8988T (cell line): ENCODE data around the gene CD2.
"Not testable (repeated sequence)": the region's sequence is repeated elsewhere in the genome, so short reads cannot be mapped to it uniquely, and the experiment has no call there.

Experiments
- DNase-seq: peaks from one replicate; pipeline ENCODE4 v3.0.0; 2011

The CD2 gene

GRCh38 chr1:116732726-116733125 is 21.5 kb upstream of the CD2 start:
- no peak for DNase-seq

- no peak for DNase-seq
Measured at GRCh38 chr1:116733476-116734365, 20.5 kb upstream of the CD2 start.

GRCh38 chr1:116735246-116735645 is 19.0 kb upstream of the CD2 start:
- no peak for DNase-seq

GRCh38 chr1:116737020-116737854 is 17.0 kb upstream of the CD2 start:
- DNase-seq: peak; percentile 40

- DNase-seq: no peak
Measured at GRCh38 chr1:116737855-116738321, 16.3 kb upstream of the CD2 start.

GRCh38 chr1:116738673-116739370 is 15.4 kb upstream of the CD2 start:
- DNase-seq: no peak

GRCh38 chr1:116739371-116740012 is 14.7 kb upstream of the CD2 start:
- DNase-seq: no peak

GRCh38 chr1:116740296-116740695 is 13.9 kb upstream of the CD2 start:
- no peak for DNase-seq

- no peak for DNase-seq
Measured at GRCh38 chr1:116740746-116741145, 13.5 kb upstream of the CD2 start.

- DNase-seq: no peak
Measured at GRCh38 chr1:116741836-116742565, 12.2 kb upstream of the CD2 start.

- DNase-seq: no peak
Measured at GRCh38 chr1:116743535-116743934, 10.7 kb upstream of the CD2 start.

GRCh38 chr1:116748272-116748671 is 6.0 kb upstream of the CD2 start:
- no peak for DNase-seq

GRCh38 chr1:116751146-116751545 is 3.1 kb upstream of the CD2 start:
- DNase-seq: no peak

- no peak for DNase-seq
Measured at GRCh38 chr1:116751621-116752020, 2.6 kb upstream of the CD2 start.

GRCh38 chr1:116753312-116753711 is 918 bp upstream of the CD2 start:
- no peak for DNase-seq

GRCh38 chr1:116755066-116755465 is 836 bp downstream of the CD2 start:
- DNase-seq: no peak

GRCh38 chr1:116755681-116756080 is 1.5 kb downstream of the CD2 start:
- DNase-seq: no peak

GRCh38 chr1:116756092-116756491 is 1.9 kb downstream of the CD2 start:
- DNase-seq: not testable (repeated sequence)

- not testable (repeated sequence) for DNase-seq
Measured at GRCh38 chr1:116758456-116758815, 4.2 kb downstream of the CD2 start.

- DNase-seq: no peak
Measured at GRCh38 chr1:116759636-116760035, 5.4 kb downstream of the CD2 start.

- no peak for DNase-seq
Measured at GRCh38 chr1:116760487-116760886, 6.3 kb downstream of the CD2 start.
